Tibial nerve (tissue), 4 donors: Measurements from ENCODE around the gene DRD1.
"Not testable (repeated sequence)": the region's sequence is repeated elsewhere in the genome, so short reads cannot be mapped to it uniquely, and the experiment has no call there.

ENCODE experiments used
- CTCF ChIP-seq, 5 experiments: fragments of 200-600 bp in 3 of 5; fragments of 450-650 bp in 2 of 5; sonication (generic) in 3 of 5; IDR thresholded peaks; one replicate each; pipeline ENCODE4 v1.5.1; 2016 to 2019; ENCODE audit warnings: antibody characterized with exemption in 5 of 5, mild to moderate bottlenecking in 3 of 5, moderate library complexity in 2 of 5
- EP300 ChIP-seq, 2 donors: sonication (generic); formaldehyde crosslinking; IDR thresholded peaks; one replicate each; pipeline ENCODE4 v1.6.1; 2017; ENCODE audit warnings: antibody characterized with exemption in 2 of 2, mild to moderate bottlenecking in 1 of 2
- POLR2A ChIP-seq, 2 donors: fragments of 450-650 bp; IDR thresholded peaks; one replicate each; pipeline ENCODE4 v1.6.1; 2017; ENCODE audit warnings: antibody characterized with exemption in 2 of 2, mild to moderate bottlenecking in 2 of 2, moderate library complexity in 2 of 2

- not testable (repeated sequence) for TF ChIP-seq POLR2A, CTCF, EP300 (IDR thresholded peaks at IDR 0.05)
Observed at GRCh38 chr5:175395430-175395829, 48.6 kb downstream of the DRD1 start.
